AG04450 (cell line): Measurements from ENCODE around the gene COL27A1. TPM values are rescaled to one million over a fixed set of nuclear protein-coding genes. Genes with fewer than 3 reads are reported as not detected.

Experiments
- CTCF ChIA-PET: fragments of 300-600, 350-600 bp; formaldehyde crosslinking; extraction: SDS; loops from one replicate; lab custom pipeline; 2022; ENCODE audit warnings: antibody characterized with exemption, inconsistent platforms; lab: Charles Lee
- POLR2A ChIA-PET: fragments of 350-600 bp; formaldehyde crosslinking; extraction: SDS; loops from one replicate; lab custom pipeline; 2021; ENCODE audit warnings: antibody characterized with exemption, inconsistent platforms; lab: Yijun Ruan, JAX
- DNase-seq: peaks from one replicate; pipeline ENCODE4 v3.0.0-alpha.2; 2011; ENCODE audit warnings: low read depth, low spot score
- H3K27ac ChIP-seq: one replicate; pipeline ENCODE4 v1.5.1; 2012; ENCODE audit warnings: low read depth, low read length, control low read depth
- H3K27me3 ChIP-seq: one replicate; pipeline ENCODE4 v1.6.0; 2012; ENCODE audit warnings: low read length; ENCODE audit not compliant: control insufficient read depth, insufficient read depth
- H3K4me3 ChIP-seq: 2 replicates; pipeline ENCODE4 v1.5.1; 2011; ENCODE audit warnings: mild to moderate bottlenecking, low read depth, low read length, control low read depth
- H3K9me3 ChIP-seq: 2 replicates; pipeline ENCODE4 v1.5.1; 2012; ENCODE audit warnings: low read length; ENCODE audit not compliant: control insufficient read depth, insufficient read depth
- CTCF ChIP-seq: IDR thresholded peaks from 2 replicates; pipeline ENCODE4 v1.5.1; 2011; ENCODE audit warnings: low read depth, low read length, control low read depth, inconsistent platforms
- polyA plus RNA-seq: library from polyadenylated mRNA; depleted of rRNA; stranded (reverse); fragments of >200 nt; gene quantifications from 2 replicates; pipeline ENCODE4 v1.2.3, GENCODE V29; 2011

COL27A1 gene
- polyA plus RNA-seq, 1 experiment: 8.5 TPM

GRCh38 chr9:114280636-114281472, 125.5 kb downstream of the COL27A1 start:
- ChIA-PET CTCF (interaction anchor here (0.8 to 16.9 kb wide), 3 partner anchors 10 to 172 kb away, joined by 3 to 348 read pairs (median 11); partner anchors contain the start of gene COL27A1), POLR2A (no interaction called here)
- Histone ChIP-seq H3K27ac (peak overlapping the region; percentile 31), H3K9me3 (peaks cover 2% of the 10 kb centered on the region; the same call in 1 of the 2 replicates), H3K27me3 (no peaks in the 10 kb centered on the region), H3K4me3 (no peak overlapping the region)
- TF ChIP-seq CTCF: no peak
- DNase-seq: no peak

GRCh38 chr9:114281473-114282103, 126.3 kb downstream of the COL27A1 start:
- H3K27me3 ChIP-seq: no peaks in the 10 kb centered on the region
- H3K4me3 ChIP-seq: no peak overlapping the region
- H3K9me3 ChIP-seq: peaks cover 2% of the 10 kb centered on the region; the same call in 1 of the 2 replicates
- CTCF ChIA-PET: interaction anchor here (1.3 to 16.9 kb wide), 3 partner anchors 9 to 172 kb away, joined by 3 to 348 read pairs (median 11); no protein-coding TSS in a partner anchor
- H3K27ac ChIP-seq: peak overlapping the region; percentile 3
- POLR2A ChIA-PET: no interaction called here
- no peak for DNase-seq
- TF ChIP-seq CTCF: no peak

- H3K4me3 ChIP-seq: no peak overlapping the region
- no peak for TF ChIP-seq CTCF
Measured at GRCh38 chr9:114282104-114282485, 126.8 kb downstream of the COL27A1 start.

GRCh38 chr9:114282507-114282906, 127.2 kb downstream of the COL27A1 start:
- no peak for TF ChIP-seq CTCF
- POLR2A ChIA-PET: interaction anchor here (0.6 kb wide), 1 partner anchor 22 kb away, joined by 3 read pairs; no protein-coding TSS in a partner anchor
- H3K9me3 ChIP-seq: peaks cover 2% of the 10 kb centered on the region; the same call in 1 of the 2 replicates
- no peaks in the 10 kb centered on the region for H3K27me3 ChIP-seq
- H3K4me3 ChIP-seq: no peak overlapping the region
- no peak for DNase-seq
- CTCF ChIA-PET: interaction anchor here (1.3 to 16.9 kb wide), 3 partner anchors 8 to 173 kb away, joined by 3 to 348 read pairs (median 11); no protein-coding TSS in a partner anchor
- H3K27ac ChIP-seq: peak overlapping the region; percentile 73

More at GRCh38 chr9:114282104-114282485, 126.8 kb downstream of the COL27A1 start:
- Histone ChIP-seq H3K27me3 (no peaks in the 10 kb centered on the region), H3K27ac (peak overlapping the region; percentile 73), H3K9me3 (peaks cover 2% of the 10 kb centered on the region; the same call in 1 of the 2 replicates)
- POLR2A ChIA-PET: interaction anchor here (0.6 kb wide), 1 partner anchor 22 kb away, joined by 3 read pairs; no protein-coding TSS in a partner anchor
- CTCF ChIA-PET: interaction anchor here (1.3 to 16.9 kb wide), 3 partner anchors 9 to 173 kb away, joined by 3 to 348 read pairs (median 11); no protein-coding TSS in a partner anchor
- DNase-seq: no peak
